Neural cell (in vitro differentiated cells): ENCODE measurements around the gene NR5A2. TPM values are rescaled to one million over a fixed set of nuclear protein-coding genes. Genes with fewer than 3 reads are reported as not detected.

Experiments
- H2AFZ ChIP-seq: fragments of 200-600, 300-800 bp; sonication (generic), shearing (Covaris generic); 2 replicates; pipeline ENCODE4 v1.6.0; 2014; ENCODE audit warnings: low read depth, mild to moderate bottlenecking, antibody characterized with exemption, low read length, moderate library complexity
- H3F3A ChIP-seq: fragments of 200-600 bp; shearing (Covaris generic); 2 replicates; pipeline ENCODE4 v1.6.1; 2016; ENCODE audit warnings: mild to moderate bottlenecking, moderate library complexity, mixed read lengths, antibody characterized with exemption, low read length; ENCODE audit not compliant: insufficient read depth, poor library complexity, severe bottlenecking
- H3K27ac ChIP-seq: fragments of 200-600, 300-800 bp; sonication (generic), shearing (Covaris generic); 2 replicates; pipeline ENCODE4 v1.5.1; 2014; ENCODE audit warnings: mild to moderate bottlenecking, low read length, moderate library complexity
- H3K27me3 ChIP-seq: fragments of 300-800, 200-600 bp; sonication (generic), shearing (Covaris generic); 2 replicates; pipeline ENCODE4 v1.6.0; 2014; ENCODE audit warnings: mild to moderate bottlenecking, low read depth, low read length, moderate library complexity; ENCODE audit not compliant: insufficient read depth
- H3K36me3 ChIP-seq: fragments of 300-800, 200-600 bp; sonication (generic), shearing (Covaris generic); 2 replicates; pipeline ENCODE4 v1.5.1; 2014; ENCODE audit warnings: mild to moderate bottlenecking, antibody characterized with exemption, low read length, moderate library complexity; ENCODE audit not compliant: insufficient read depth
- H3K4me2 ChIP-seq: fragments of 300-800, 200-600 bp; sonication (generic), shearing (Covaris generic); 2 replicates; pipeline ENCODE4 v1.6.0; 2014; ENCODE audit warnings: mild to moderate bottlenecking, low read length
- H3K4me3 ChIP-seq: fragments of 300-800, 200-600 bp; sonication (generic), shearing (Covaris generic); 2 replicates; pipeline ENCODE4 v1.5.1; 2014; ENCODE audit warnings: mild to moderate bottlenecking, low read length, moderate library complexity
- H3K79me2 ChIP-seq: fragments of 200-600 bp; shearing (Covaris generic); replicated peaks from 2 replicates; pipeline ENCODE4 v1.6.0; 2014; ENCODE audit warnings: mild to moderate bottlenecking, low read length, moderate library complexity; ENCODE audit not compliant: insufficient read depth
- H3K9ac ChIP-seq: fragments of 300-800, 200-600 bp; sonication (generic), shearing (Covaris generic); 2 replicates; pipeline ENCODE4 v1.6.1; 2016; ENCODE audit warnings: mild to moderate bottlenecking, low read length, mixed read lengths
- H3K9me2 ChIP-seq: fragments of 200-600 bp; shearing (Covaris generic); 2 replicates; pipeline ENCODE4 v1.6.1; 2016; ENCODE audit warnings: mild to moderate bottlenecking, low read length, mixed read lengths; ENCODE audit not compliant: insufficient read depth
- H3K9me3 ChIP-seq: fragments of 200-600, 300-800 bp; sonication (generic), shearing (Covaris generic); 2 replicates; pipeline ENCODE4 v1.6.1; 2016; ENCODE audit warnings: mild to moderate bottlenecking, mixed run types, low read length, moderate library complexity, mixed read lengths
- H4K20me1 ChIP-seq: fragments of 200-600 bp; shearing (Covaris generic); 2 replicates; pipeline ENCODE4 v1.6.1; 2016; ENCODE audit warnings: mild to moderate bottlenecking, mixed run types; ENCODE audit not compliant: insufficient read depth
- CTCF ChIP-seq: fragments of 450-650 bp; IDR thresholded peaks from 2 replicates; pipeline ENCODE4 v1.5.1; 2014; ENCODE audit warnings: antibody characterized with exemption, mild to moderate bottlenecking, moderate library complexity; ENCODE audit not compliant: poor library complexity, severe bottlenecking
- EP300 ChIP-seq: fragments of 450-650 bp; conservative IDR thresholded peaks from 2 replicates; pipeline ENCODE4 v1.6.1; 2014; ENCODE audit warnings: antibody characterized with exemption, mild to moderate bottlenecking, moderate library complexity; ENCODE audit not compliant: poor library complexity, severe bottlenecking
- EZH2 ChIP-seq: fragments of 200-600, 300-800 bp; shearing (Covaris generic), sonication (generic); IDR thresholded peaks from 2 replicates; pipeline ENCODE4 v1.6.1; 2014; ENCODE audit warnings: antibody characterized with exemption, low read length, borderline replicate concordance, mild to moderate bottlenecking; ENCODE audit not compliant: insufficient read depth, poor library complexity, severe bottlenecking
- MXI1 ChIP-seq: fragments of 450-650 bp; conservative IDR thresholded peaks from 2 replicates; pipeline ENCODE4 v1.6.1; 2014; ENCODE audit warnings: antibody characterized with exemption, mild to moderate bottlenecking; ENCODE audit not compliant: poor library complexity, severe bottlenecking
- POLR2AphosphoS5 ChIP-seq: IDR thresholded peaks from 2 replicates; pipeline ENCODE4 v1.6.1; 2012
- RAD21 ChIP-seq: fragments of 450-650 bp; conservative IDR thresholded peaks from 2 replicates; pipeline ENCODE4 v1.6.1; 2014; ENCODE audit warnings: antibody characterized with exemption, mild to moderate bottlenecking, moderate library complexity
- REST ChIP-seq: IDR thresholded peaks from 2 replicates; pipeline ENCODE4 v1.6.1; 2012; ENCODE audit warnings: borderline replicate concordance
- SMC3 ChIP-seq: fragments of 450-650 bp; conservative IDR thresholded peaks from 2 replicates; pipeline ENCODE4 v1.6.1; 2014; ENCODE audit warnings: antibody characterized with exemption, mild to moderate bottlenecking, moderate library complexity; ENCODE audit not compliant: poor library complexity
- TAF1 ChIP-seq: IDR thresholded peaks from 2 replicates; pipeline ENCODE4 v1.6.1; 2012; ENCODE audit warnings: low read depth
- polyA plus RNA-seq: library from polyadenylated mRNA; depleted of rRNA; stranded (reverse); fragments of >200 nt; gene quantifications from 2 replicates; pipeline ENCODE4 v1.2.3, GENCODE V29; 2014

The NR5A2 gene
- polyA plus RNA-seq, 1 donor from 2014 or later, result not detected

GRCh38 chr1:200112290-200112689 is 84.8 kb downstream of the NR5A2 start:
- TF ChIP-seq EZH2 (no peak), REST (no peak), CTCF (no peak), TAF1 (no peak), POLR2AphosphoS5 (no peak), RAD21 (no peak), MXI1 (no peak), SMC3 (no peak), EP300 (no peak)
- H3K9me2 ChIP-seq, result no peaks in the 10 kb centered on the region

GRCh38 chr1:200115532-200115931 is 88.0 kb downstream of the NR5A2 start:
- Histone ChIP-seq H3K9me3 (no peaks in the 10 kb centered on the region), H4K20me1 (no peaks in the 10 kb centered on the region), H3K36me3 (no peaks in the 10 kb centered on the region), H3K27ac (no peak overlapping the region), H3K4me2 (no peak overlapping the region), H3K9me2 (no peaks in the 10 kb centered on the region), H3K4me3 (no peak overlapping the region), H3K27me3 (no peaks in the 10 kb centered on the region), H3K9ac (no peak overlapping the region), H2AFZ (no peak overlapping the region), H3F3A (no peaks in the 10 kb centered on the region), H3K79me2 (no peaks in the 10 kb centered on the region)
- TF ChIP-seq POLR2AphosphoS5 (no peak), EP300 (no peak), SMC3 (no peak), MXI1 (no peak), EZH2 (no peak), REST (no peak), CTCF (no peak), RAD21 (no peak), TAF1 (no peak)

More at GRCh38 chr1:200112290-200112689, 84.8 kb downstream of the NR5A2 start:
- Histone ChIP-seq H3K36me3 (no peaks in the 10 kb centered on the region), H3K27me3 (no peaks in the 10 kb centered on the region), H3K4me3 (no peak overlapping the region), H3K79me2 (no peaks in the 10 kb centered on the region), H3K27ac (no peak overlapping the region), H3F3A (no peaks in the 10 kb centered on the region), H4K20me1 (no peaks in the 10 kb centered on the region), H3K9ac (no peak overlapping the region), H2AFZ (no peak overlapping the region), H3K4me2 (no peak overlapping the region), H3K9me3 (no peaks in the 10 kb centered on the region)
